Activated CD8-positive, alpha-beta memory T cell treated with anti-CD3 and anti-CD28 coated beads for 24 hours (primary cell): ENCODE results near the gene HSD3B2.
"Not testable (repeated sequence)": the region's sequence is repeated elsewhere in the genome, so short reads cannot be mapped to it uniquely, and the experiment has no call there.

Experiments used
- DNase-seq: peaks from one replicate; pipeline ENCODE4 v3.0.0-alpha.2; 2020

The HSD3B2 gene

DNA sequence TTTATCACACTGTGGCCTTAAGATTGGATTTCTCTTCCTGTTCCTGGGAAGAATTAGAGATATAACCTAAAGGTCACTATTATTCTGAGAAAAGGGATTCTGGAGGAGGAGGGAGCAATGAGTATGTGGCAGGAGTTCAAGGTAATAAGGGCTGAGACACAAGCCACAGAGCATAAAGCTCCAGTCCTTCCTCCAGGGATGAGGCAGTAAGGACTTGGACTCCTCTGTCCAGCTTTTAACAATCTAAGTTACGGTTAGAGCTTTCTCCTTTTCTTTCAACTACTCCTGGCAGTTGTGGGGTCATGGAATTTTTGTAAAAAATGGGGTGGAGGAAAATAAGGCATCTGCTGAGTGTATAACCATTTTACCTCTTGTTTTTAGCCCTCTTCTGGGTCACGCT is at the start of gene HSD3B2:
Gene HSD3B2, plus strand, starts transcription at position 201 of the 400 bp plus-strand sequence. CDS start 270 bp downstream, outside the sequence.
- no peak for DNase-seq

DNA sequence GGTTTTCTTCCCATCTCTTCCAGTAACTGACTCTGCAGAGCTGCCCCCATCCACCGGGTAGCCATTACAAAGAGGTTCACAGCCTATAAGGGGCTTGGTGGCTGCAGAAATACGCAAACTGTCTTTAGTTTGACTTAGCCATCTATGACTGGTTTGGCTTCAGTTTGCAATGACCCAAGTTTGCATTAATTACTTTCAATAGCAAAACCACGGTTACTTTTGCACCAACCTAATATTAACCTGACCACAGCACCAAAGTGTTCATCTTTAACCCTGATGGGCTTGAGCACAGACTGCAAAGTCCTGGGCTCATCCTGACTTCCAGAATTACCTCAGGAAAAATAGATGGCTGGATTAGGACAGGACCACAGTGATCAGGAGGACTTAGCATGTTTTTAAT is 48.5 kb upstream of the HSD3B2 start:
- DNase-seq = no peak

DNA sequence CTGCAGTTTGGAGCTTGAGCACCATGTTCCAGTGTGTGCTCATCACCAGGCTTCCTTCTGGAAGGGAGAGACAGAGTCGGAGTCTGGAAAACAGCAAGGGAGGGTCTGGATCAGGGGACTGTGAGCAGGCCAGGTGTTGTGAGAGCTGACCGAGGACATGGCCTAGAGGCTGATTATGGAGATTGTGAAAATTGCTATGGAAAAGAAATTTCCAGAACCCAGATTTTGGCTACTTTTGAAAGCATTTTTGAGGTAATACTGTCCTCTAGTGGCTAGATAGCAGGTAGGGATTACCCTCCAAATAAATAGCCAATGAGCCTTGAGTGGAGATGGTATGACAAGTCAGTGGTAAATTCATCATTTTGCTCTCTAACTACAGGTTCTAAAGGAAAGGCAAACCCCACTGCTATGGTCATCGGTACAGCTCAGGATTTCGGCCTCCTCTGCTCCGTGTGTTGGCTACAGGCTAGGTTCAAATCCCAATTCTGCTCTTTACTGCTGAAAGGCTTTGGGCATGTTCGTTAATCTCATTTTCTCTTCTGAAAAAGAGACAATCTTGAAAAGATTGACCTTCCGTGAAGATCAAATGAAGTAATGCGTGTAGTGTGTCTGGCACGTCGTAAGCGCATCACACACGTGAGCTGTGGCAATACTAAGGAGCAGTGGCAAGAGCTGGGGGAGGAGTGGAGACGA is 47.4 kb upstream of the HSD3B2 start:
- no peak for DNase-seq

DNA sequence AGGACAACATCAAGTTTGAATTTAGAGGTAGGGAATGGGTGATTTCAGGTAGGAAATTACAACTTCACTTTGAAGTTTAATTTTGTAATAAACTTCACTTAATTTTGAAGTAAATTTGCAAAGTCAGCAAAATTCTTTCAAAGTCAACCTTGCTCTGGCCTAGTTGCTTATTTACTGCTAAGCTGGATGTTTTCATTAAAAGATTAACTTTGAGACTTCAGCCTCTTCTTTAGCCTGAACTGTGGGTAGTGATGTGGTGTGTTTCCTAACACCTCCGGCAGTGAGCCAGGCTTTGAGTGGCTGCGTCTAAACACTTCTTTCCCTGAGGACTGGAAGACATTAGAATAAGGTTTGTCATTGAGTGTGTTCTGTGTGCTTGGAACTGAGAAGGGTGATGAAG is 46.4 kb upstream of the HSD3B2 start, which contains the start of gene HAO2:
Gene HAO2, plus strand, starts transcription at position 232 of the 400 bp plus-strand sequence. CDS start 12,301 bp downstream, outside the sequence.
- DNase-seq = no peak

DNA sequence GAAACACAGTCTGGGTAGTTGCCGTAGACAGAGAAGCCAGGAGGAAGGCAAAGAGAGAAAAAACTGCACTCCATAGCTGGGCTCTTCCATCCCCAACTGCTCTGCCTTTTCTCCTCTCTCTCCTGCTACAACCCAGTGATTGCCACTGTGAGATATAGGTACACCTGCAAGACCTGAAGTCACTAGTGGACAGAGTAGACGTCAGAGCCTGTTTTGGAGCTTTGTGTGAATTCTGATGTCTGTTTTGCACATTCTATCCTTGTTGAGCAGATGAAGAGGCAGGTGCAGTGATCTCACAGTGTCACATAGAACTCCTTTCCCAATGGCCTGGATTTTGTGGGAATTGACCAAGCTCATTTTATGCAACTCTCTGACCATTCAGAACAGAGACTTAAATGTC is 44.2 kb upstream of the HSD3B2 start:
- DNase-seq = no peak

DNA sequence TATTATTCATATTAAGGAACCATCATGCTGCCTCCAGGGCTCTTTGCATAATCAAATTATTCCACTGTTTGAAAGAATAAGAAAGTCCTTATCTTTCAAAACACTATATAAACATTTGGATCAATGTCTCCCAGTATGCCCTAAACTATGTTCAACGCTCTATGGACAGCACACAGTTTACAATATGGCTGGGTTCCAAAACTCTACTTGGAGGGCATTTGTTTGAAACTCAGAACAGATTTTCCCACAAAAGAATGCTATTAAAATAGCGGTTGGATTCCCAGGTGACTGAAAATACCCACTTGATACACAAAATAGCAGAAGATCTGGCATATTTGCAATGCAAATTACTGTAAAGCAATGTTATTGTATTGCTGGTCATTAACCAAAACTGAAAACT is 43.1 kb upstream of the HSD3B2 start:
- no peak for DNase-seq

DNA sequence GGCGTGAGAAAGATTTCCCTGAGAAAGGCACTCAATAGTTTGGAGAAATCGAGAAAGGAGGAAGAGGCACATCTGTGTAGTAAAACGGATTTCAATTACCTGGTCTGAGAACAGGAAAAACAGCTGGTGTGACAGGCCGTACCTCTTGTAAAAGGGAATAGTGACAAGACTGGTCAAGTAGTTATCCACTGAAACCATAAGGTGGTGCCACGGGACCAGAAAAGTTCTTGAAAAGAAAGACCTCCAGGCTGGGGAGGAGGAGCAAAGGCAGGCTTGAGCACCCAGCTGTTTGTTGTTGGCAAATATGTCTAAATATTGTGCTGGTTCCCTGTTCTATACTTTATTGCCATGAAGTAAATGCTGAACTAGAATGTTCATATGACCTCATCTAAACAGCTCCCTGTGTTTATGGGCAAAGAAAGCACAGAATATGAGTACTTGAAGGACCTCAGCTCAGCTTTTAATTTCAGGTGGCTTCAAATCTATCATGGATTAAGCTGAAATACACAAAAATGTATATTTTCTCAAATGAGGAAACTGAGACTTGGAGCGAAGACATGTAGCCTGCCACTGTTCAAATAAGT is 42.4 kb upstream of the HSD3B2 start:
- DNase-seq = no peak

DNA sequence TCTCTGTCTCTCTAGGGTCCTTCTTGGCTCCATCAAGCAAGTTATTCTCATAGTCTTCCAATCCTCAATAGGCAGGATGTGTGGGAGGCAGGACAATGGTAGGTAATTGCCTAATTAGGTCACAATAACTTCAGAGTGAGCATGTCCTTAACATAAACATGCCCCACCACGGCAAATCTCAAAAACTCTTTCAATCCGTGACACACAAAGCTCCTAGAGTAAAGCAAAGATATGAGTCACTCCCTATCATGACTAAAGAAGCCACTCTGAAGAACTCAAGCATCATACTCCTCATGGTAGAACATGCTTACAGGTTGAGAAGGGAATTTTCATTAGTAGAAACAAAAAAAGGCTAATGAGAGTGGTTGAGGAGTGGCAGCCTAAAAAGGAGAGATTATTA is 41.5 kb upstream of the HSD3B2 start:
- DNase-seq = no peak

DNA sequence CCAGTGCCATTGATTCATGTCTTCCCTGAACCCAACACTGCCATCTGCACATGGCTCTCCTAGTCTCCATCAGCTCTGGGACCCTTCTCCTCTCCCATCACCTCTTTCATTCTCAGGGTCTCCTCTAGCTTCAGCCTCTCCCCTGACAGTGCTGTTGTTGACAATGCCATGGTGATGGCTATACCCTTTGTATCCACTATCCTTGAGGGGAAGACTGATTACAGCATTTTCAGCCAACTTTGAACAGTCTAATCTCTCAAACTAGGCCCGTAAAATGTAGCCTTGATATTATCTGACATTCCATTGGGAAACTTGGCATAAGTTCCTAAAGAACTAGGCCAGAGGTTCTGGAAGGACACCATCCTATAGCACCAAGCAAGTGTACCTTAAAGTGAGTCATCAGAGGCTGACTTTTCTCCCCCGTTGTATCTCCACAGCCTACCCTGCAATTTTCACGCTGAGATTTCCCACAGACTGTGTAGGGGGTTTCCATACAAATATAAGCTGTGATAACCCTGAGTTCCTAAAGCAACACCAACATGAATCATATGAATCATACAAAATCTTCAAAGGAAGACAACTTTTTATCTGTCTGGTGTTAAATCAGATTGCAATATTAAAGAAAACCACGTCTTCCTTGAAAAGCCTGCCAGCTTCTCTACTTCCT is 40.6 kb upstream of the HSD3B2 start:
- no peak for DNase-seq

DNA sequence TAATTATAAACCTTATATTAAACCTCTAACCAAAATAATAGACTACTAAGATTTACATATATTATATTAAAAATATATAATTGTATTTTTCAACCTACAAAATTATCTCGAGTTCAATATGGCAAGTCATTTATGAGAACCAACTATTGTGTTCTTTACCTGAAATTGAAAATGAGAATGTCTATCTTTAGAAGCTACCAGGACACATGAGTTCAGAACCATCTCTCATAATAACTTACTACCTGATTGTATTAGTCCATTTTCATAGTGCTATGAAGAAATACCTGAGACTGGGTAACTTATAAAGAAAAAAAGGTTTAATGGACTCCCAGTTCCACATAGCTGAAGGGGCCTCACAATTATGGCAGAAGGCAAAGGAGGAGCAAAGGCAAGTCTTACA is 39.6 kb upstream of the HSD3B2 start:
- DNase-seq = no peak

DNA sequence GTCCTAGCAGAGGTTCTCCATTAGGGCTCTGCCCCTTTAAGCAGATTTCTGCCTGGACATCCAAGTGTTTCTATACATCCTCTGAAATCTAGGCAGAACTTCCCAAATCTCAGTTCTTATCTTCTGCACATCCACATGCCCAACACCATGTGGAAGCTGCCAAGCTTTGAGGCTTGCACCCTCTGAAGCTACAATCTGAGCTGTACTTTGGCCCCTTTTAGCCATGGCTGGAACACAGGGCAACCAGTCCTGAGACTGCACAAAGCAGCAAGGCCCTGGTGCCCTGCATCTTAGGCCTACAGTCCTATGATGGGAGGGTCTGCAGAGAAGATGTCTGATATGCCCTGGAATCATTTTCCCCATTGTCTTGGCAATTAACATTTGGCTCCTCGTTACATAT is 38.4 kb upstream of the HSD3B2 start:
- DNase-seq = no peak

DNA sequence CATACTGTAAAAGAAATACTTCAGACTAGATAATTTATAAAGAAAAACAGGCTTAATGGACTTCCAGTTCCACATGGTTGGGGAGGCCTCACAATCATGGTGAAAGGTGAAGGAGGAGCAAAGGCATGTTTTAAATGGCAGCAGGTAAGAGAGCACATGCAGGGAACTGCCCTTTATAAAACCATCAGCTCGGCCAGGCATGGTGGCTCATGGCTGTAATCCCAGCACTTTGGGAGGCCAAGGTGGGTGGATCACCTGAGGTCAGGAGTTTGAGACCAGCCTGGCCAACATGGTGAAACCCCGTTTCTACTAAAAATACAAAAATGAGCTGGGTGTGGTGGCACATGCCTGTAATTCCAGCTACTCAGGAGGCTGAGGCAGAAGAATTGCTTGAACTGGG is 37.4 kb upstream of the HSD3B2 start:
- not testable (repeated sequence) for DNase-seq

DNA sequence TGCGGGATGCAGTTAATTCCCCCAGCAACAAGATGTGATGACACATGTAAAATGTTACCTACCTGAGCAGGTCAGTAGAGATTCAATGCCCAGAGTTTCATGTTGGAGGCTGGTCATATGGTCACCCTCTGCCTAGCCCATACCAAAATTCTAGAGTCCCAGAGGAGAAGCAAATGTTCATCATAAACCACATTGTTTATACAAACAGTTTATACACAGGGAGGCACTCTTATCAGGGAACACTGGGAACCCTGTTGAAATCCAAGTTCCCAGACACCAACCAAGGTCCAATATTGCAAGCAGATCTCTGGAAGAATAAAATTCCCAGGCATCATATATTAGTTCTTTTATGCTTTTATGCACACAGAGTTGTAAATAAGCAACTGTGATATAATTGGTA is 35.8 kb upstream of the HSD3B2 start:
- no peak for DNase-seq

DNA sequence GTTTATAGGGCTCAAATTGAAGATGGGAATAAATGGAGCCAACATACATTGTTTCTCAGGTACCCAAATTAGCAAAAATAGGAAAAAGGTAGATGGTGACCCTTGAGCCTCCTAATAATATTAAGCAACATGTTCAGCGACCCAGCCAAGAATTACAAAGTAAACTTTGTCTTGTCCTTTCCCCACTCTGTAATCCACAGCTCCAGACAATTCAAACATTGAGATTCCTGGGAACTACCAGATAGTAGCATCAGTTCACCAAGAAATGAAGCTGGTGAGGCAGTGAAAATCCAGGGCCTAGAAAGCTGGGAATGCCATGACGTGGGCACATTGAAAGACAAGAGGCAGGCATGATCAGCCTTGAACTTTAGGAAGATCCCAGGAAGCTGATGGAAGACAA is 34.6 kb upstream of the HSD3B2 start:
- no peak for DNase-seq

DNA sequence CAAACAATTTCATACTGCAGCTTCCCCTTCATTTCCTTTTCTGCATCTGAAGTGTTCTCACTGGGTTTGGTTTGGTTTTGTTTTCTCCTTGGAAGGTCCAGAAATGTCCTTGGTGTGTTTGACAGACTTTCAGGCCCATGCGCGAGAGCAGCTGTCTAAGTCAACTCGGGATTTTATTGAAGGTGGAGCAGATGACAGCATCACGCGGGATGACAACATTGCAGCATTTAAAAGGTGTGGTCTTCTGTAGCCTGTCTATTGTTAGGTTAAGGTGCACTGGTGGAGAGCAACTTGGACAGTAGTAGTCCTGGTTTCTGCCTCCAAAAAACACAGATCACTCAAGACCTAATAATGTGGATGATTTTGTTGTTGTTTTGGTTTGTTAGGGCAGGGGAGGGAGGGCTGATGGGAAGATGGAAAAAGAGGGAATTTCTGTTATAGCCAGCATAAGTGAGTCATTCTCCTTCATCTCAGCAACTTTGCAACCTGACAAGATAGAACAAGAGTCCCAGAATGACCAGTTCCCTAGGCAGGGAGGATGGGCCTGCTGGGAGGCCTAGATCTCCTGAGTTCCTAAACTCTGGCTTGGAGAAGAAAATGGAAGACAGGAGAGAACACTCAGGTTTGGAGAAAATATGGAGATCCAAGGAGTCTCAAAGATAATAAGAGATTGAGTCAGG is 33.8 kb upstream of the HSD3B2 start:
- no peak for DNase-seq

DNA sequence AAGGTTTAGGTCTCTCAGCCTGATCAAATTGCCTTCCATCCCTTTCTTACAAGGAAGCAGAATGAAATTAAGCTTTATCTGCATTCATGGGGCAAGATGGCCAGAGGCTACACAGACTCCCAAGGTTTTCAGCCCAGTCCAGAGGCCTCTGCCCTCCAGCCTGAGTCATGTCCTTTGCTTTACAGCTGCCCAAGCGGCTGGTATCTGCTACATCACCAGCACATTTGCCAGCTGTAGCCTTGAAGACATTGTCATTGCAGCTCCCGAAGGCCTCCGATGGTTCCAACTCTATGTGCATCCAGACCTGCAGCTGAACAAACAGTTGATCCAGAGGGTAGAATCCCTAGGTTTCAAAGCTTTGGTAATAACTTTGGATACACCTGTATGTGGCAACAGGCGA is 30.4 kb upstream of the HSD3B2 start:
- no peak for DNase-seq

DNA sequence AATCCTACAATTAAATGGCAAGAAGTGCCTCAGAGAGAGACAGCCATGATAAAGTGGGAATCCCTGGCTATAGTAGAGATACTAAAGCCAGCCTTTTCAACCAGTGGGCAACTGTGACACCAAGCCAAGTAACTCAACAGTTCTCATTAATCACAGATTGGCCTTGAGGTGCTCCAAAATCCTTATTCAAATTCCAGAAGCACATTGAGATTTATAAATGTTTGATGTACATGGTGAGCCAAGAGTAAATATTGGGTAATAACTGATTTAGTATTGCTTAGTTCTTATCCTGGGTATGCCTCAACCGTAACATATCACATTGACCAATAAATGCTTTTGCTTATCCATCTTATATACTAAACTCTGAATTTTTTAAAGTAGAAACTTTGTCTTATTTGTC is 29.3 kb upstream of the HSD3B2 start:
- no peak for DNase-seq

DNA sequence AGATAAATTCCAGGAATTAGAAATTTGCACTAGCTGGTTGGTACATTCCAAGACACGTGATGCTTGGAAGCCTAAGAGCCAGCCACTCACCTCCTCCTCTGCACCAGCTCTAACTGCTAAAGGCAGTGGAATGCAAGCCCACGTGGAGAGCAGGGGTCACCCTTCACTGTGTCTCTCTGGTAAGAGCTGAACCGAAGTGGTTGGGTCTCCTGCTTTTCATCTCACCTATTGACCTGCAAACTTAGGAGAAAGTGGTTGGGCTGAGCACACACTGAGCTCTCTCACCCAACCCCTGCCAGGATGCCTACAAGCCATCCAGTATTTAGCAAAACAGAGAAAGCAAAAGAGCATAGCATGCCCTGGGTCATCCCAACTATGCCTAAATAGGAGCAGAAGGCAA is 27.1 kb upstream of the HSD3B2 start:
- no peak for DNase-seq

DNA sequence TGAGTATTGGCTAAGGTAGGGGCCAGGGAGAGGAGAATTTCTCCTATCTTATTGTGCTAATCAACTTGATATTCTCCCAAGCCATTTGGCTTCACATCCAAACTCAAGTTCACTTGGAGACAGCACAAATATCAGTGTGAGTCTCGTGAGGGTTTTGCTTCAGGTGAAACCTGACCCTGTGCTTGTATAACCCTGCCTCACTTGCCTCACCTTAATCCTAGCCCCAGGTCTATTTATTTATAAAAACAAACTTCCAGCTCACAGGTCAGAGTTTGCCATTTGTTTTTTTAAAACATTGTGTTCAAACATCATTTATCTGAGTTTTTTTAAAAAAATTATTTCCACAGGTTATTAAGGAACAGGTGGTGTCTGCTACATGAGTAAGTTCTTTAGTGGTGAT is 26.5 kb upstream of the HSD3B2 start:
- DNase-seq = no peak

DNA sequence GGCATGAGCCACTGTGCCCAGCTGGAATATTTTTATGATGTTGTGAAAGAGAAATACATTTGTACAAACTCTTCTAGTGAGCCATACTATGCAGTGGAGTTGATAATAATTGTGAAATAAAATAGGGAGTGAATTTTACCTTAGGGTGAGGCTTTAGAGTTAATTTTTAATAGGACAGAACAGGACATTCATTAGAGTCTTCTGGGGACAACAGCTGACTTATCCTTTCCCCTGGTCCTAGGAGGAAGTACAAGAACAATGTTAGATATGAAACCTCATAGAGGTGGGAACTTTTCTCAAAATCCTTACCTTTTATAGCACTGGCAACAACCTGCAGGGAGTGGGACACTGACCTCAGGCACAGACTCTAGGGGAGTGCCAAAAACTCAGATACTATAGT is 24.4 kb upstream of the HSD3B2 start:
- no peak for DNase-seq

DNA sequence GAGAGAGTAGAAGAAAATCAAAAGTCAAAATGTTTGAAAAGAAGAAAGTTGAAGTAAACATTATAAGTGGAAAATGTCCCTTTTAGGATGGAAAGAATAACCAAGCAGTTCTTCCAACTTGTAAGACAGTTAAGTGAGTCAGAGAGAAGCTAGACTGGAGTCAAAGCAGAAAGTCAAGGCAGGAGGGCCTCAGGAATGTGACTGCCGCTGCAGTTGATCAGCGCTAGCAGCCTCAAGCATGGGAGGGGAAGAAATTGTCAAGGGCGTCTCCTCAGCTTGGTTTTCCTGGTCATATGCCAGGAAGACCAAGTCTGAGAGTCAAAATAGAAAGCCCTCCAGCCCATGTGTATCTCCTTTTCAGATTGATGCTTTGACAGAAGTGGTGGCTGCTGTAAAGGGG is 23.2 kb upstream of the HSD3B2 start:
- DNase-seq = no peak

DNA sequence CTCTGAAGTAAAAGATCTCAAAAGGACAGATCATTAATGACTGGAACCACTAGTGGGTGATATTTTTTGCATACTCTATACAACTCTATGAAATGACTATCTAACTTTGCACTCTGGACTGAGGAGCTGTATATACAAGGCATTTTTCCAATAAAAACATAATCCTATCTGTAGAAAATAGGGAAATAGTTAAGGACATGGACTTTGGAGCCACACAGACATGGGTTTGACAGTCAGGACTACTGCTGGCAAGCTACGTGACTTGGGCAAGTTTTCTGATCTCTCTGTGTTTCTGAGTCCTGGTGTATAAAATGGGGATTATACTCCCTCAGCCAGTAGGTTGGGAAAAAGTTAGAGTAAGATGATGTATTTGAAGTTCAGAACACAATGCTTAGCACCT is 20.9 kb upstream of the HSD3B2 start:
- no peak for DNase-seq

DNA sequence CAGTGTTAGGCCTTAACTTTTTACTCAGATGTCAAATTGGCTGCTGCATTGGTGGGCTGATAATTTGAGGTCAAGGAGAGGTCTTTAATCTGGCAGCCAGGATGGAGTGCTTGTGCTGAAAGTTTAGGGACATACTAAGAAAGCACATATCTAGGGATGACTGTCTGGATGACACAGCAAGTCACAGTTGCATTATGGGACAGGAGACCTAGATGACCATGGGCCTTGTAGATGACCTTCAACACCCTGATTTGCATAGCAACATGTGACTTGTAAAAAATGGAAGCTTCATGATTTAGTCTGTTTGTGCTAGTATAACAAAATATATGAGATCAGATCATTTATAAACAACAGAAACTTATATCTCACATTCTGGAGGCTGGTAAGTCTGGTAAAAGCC is 18.0 kb upstream of the HSD3B2 start:
- DNase-seq = no peak

DNA sequence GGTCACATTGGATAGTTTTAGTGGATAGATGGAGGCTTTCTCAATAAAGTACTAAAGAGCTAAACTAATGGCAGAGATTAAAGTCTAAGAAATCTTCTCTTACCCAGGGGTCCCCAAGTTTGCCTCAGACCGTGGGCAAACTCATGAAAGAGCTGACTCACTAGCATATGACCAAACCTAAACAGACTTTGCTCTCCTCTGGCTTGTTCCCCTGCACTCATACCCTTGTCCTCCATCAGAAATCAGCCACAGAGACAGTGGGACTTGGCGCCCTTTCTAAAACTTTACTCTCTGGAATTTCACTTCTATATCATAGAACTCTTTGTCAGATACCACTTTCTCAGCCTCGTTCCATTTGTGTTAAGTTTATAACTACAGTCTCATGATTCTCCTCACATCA is 17.0 kb upstream of the HSD3B2 start:
- no peak for DNase-seq
